H9 (cell line): ENCODE data around the gene KDSR. TPM values are rescaled to one million over a fixed set of nuclear protein-coding genes. Genes with fewer than 3 reads are reported as not detected.

Source experiments
- DNase-seq: peaks from one replicate; pipeline ENCODE4 v3.0.0-alpha.2; 2017
- H2AFZ ChIP-seq: one replicate; pipeline ENCODE4 v1.6.1; 2013; ENCODE audit warnings: mild to moderate bottlenecking, low read length, control low read depth, moderate library complexity
- H2AK5ac ChIP-seq: 2 replicates; pipeline ENCODE4 v1.6.1; 2013; ENCODE audit warnings: low read length, control low read depth, mixed read lengths; ENCODE audit not compliant: insufficient read length
- H2BK120ac ChIP-seq: one replicate; pipeline ENCODE4 v1.6.1; 2013; ENCODE audit warnings: low read depth, mild to moderate bottlenecking, low read length, control low read depth, inconsistent platforms; ENCODE audit not compliant: poor library complexity, severe bottlenecking
- H2BK12ac ChIP-seq: 2 replicates; pipeline ENCODE4 v1.6.1; 2013; ENCODE audit warnings: low read length, control low read depth, mixed read lengths, low read depth; ENCODE audit not compliant: insufficient read length
- H2BK15ac ChIP-seq: 2 replicates; pipeline ENCODE4 v1.6.1; 2013; ENCODE audit warnings: low read depth, low read length, control low read depth
- H2BK20ac ChIP-seq: one replicate; pipeline ENCODE4 v1.6.1; 2013; ENCODE audit warnings: low read depth, mild to moderate bottlenecking, low read length, control low read depth, inconsistent platforms; ENCODE audit not compliant: poor library complexity, severe bottlenecking
- H2BK5ac ChIP-seq: 2 replicates; pipeline ENCODE4 v1.6.1; 2013; ENCODE audit warnings: low read length, control low read depth, mixed read lengths; ENCODE audit not compliant: insufficient read length
- H3K14ac ChIP-seq: 2 replicates; pipeline ENCODE4 v1.6.1; 2013; ENCODE audit warnings: low read length, control low read depth; ENCODE audit not compliant: insufficient read depth
- H3K18ac ChIP-seq: 2 replicates; pipeline ENCODE4 v1.6.1; 2013; ENCODE audit warnings: low read depth, mild to moderate bottlenecking, mixed read lengths, low read length, control low read depth; ENCODE audit not compliant: insufficient read length
- H3K23ac ChIP-seq: 2 replicates; pipeline ENCODE4 v1.6.1; 2013; ENCODE audit warnings: low read length, control low read depth, mixed read lengths, low read depth; ENCODE audit not compliant: insufficient read length
- H3K23me2 ChIP-seq: 2 replicates; pipeline ENCODE4 v1.6.1; 2013; ENCODE audit warnings: low read depth, mild to moderate bottlenecking, mixed read lengths, low read length, control low read depth; ENCODE audit not compliant: insufficient read length, poor library complexity, severe bottlenecking
- H3K27ac ChIP-seq: 2 replicates; pipeline ENCODE4 v1.5.1; 2013; ENCODE audit warnings: low read length, control low read depth, mixed read lengths, low read depth; ENCODE audit not compliant: insufficient read length
- H3K27me3 ChIP-seq: 2 replicates; pipeline ENCODE4 v1.6.1; 2013; ENCODE audit warnings: low read length, control low read depth, inconsistent platforms; ENCODE audit not compliant: insufficient read depth
- H3K4ac ChIP-seq: 2 replicates; pipeline ENCODE4 v1.6.1; 2013; ENCODE audit warnings: low read depth, mild to moderate bottlenecking, control low read depth, inconsistent platforms, low read length, moderate library complexity
- H3K4me1 ChIP-seq: 2 replicates; pipeline ENCODE4 v1.6.1; 2013; ENCODE audit warnings: low read length, control low read depth, inconsistent platforms; ENCODE audit not compliant: insufficient read depth
- H3K4me2 ChIP-seq: 2 replicates; pipeline ENCODE4 v1.6.1; 2013; ENCODE audit warnings: low read length, control low read depth, mixed read lengths; ENCODE audit not compliant: insufficient read length, insufficient read depth
- H3K56ac ChIP-seq: 2 replicates; pipeline ENCODE4 v1.6.1; 2013; ENCODE audit warnings: low read depth, mild to moderate bottlenecking, mixed read lengths, low read length, control low read depth; ENCODE audit not compliant: insufficient read length
- H3K79me1 ChIP-seq: 2 replicates; pipeline ENCODE4 v1.6.1; 2013; ENCODE audit warnings: low read depth, mild to moderate bottlenecking, moderate library complexity, low read length, control low read depth, inconsistent platforms; ENCODE audit not compliant: insufficient read depth, poor library complexity, severe bottlenecking
- H3K79me2 ChIP-seq: 2 replicates; pipeline ENCODE4 v1.6.1; 2013; ENCODE audit warnings: low read length, control low read depth, inconsistent platforms; ENCODE audit not compliant: insufficient read depth
- H3K9ac ChIP-seq: 2 replicates; pipeline ENCODE4 v1.6.1; 2013; ENCODE audit warnings: low read length, control low read depth, mixed read lengths; ENCODE audit not compliant: insufficient read length; ENCODE audit errors: extremely low read depth
- H3K9me3 ChIP-seq: one replicate; pipeline ENCODE4 v1.6.1; 2013; ENCODE audit warnings: low read depth, low read length, inconsistent platforms; ENCODE audit not compliant: control insufficient read depth
- H3T11ph ChIP-seq: one replicate; pipeline ENCODE4 v1.6.1; 2013; ENCODE audit warnings: mild to moderate bottlenecking, low read length, control low read depth, inconsistent platforms
- H4K20me1 ChIP-seq: one replicate; pipeline ENCODE4 v1.6.1; 2013; ENCODE audit not compliant: control insufficient read depth, insufficient read length, insufficient read depth
- H4K5ac ChIP-seq: 2 replicates; pipeline ENCODE4 v1.6.1; 2013; ENCODE audit warnings: low read depth, mild to moderate bottlenecking, mixed read lengths, low read length, control low read depth; ENCODE audit not compliant: insufficient read length
- H4K8ac ChIP-seq: replicated peaks from 2 replicates; pipeline ENCODE4 v1.6.1; 2013; ENCODE audit warnings: low read length, control low read depth, mixed read lengths, low read depth; ENCODE audit not compliant: insufficient read length
- H4K91ac ChIP-seq: 2 replicates; pipeline ENCODE4 v1.6.1; 2013; ENCODE audit warnings: low read depth, mild to moderate bottlenecking, moderate library complexity, mixed read lengths, low read length, control low read depth; ENCODE audit not compliant: insufficient read length
- H3K27ac Mint-ChIP-seq, 3 experiments: 2 replicates in 2 of 3; 3 replicates in 1 of 3; pipeline ENCODE4 v1.8.0; 2020 to 2021; ENCODE audit warnings: mixed read lengths in 3 of 3, mild to moderate bottlenecking in 1 of 3, moderate library complexity in 1 of 3
- H3K27me3 Mint-ChIP-seq: 2 replicates; pipeline ENCODE4 v1.8.0; 2021; ENCODE audit warnings: low read depth, mild to moderate bottlenecking, moderate library complexity, mixed read lengths
- H3K36me3 Mint-ChIP-seq, 3 experiments: 2 replicates in 2 of 3; 3 replicates in 1 of 3; pipeline ENCODE4 v1.8.0; 2020 to 2021; ENCODE audit warnings: low read depth in 3 of 3, mixed read lengths in 3 of 3; ENCODE audit not compliant: insufficient read depth in 1 of 3
- H3K4me1 Mint-ChIP-seq, 2 experiments: 2 replicates each; pipeline ENCODE4 v1.8.0; 2020; ENCODE audit warnings: mixed read lengths in 2 of 2
- H3K4me3 Mint-ChIP-seq, 2 experiments: 2 replicates in 1 of 2; 3 replicates in 1 of 2; pipeline ENCODE4 v1.8.0; 2020 to 2021; ENCODE audit warnings: mild to moderate bottlenecking in 2 of 2, mixed read lengths in 2 of 2, moderate library complexity in 1 of 2
- H3K9me3 Mint-ChIP-seq, 2 experiments: 2 replicates in 1 of 2; 3 replicates in 1 of 2; pipeline ENCODE4 v1.8.0; 2020; ENCODE audit warnings: mild to moderate bottlenecking in 2 of 2, mixed read lengths in 2 of 2, moderate library complexity in 1 of 2
- CTCF ChIP-seq: fragments of 200-600 bp; sonication (generic); conservative IDR thresholded peaks from 3 replicates; pipeline ENCODE4 v1.8.0; 2021; ENCODE audit warnings: antibody characterized with exemption, mild to moderate bottlenecking
- WGBS: extraction: QIAGEN DNeasy Blood & Tissue Kit; methylation state at CpG from one replicate; pipeline ENCODE4 v1.1.7; 2013; ENCODE audit warnings: missing lambda C conversion rate, low lambda C conversion rate, mixed read lengths; ENCODE audit not compliant: insufficient read length; ENCODE audit errors: extremely low coverage; 5-methylcytosine and 5-hydroxymethylcytosine counted together
- total RNA-seq: library from RNA; stranded (reverse); gene quantifications from 2 replicates; pipeline ENCODE4 v1.2.1, GENCODE V29; 2021

The KDSR gene
- total RNA-seq, 1 experiment from 2014 or later, result 58.5 TPM

- WGBS, result no CpG with 5 or more reads among the region's 9 CpGs
- Mint-ChIP-seq H3K27me3 (no peaks in the 10 kb centered on the region), H3K36me3 (no peaks in the 10 kb centered on the region), H3K4me1 (peaks cover 15 to 16% of the 10 kb centered on the region in 2 experiments), H3K4me3 (no peak overlapping the region), H3K9me3 (no peaks in the 10 kb centered on the region), H3K27ac (no peak overlapping the region)
- no peak overlapping the region for H3T11ph ChIP-seq
- no peak overlapping the region for H2BK12ac ChIP-seq
- no peaks in the 10 kb centered on the region for H3K79me2 ChIP-seq
- no peak overlapping the region for H3K14ac ChIP-seq
- H3K4ac ChIP-seq, result no peak overlapping the region
- no peak for TF ChIP-seq CTCF
- no peak overlapping the region for H2BK5ac ChIP-seq
- no peak overlapping the region for H4K91ac ChIP-seq
- no peak overlapping the region for H2BK120ac ChIP-seq
- H4K8ac ChIP-seq, result no peak overlapping the region
- H3K9ac ChIP-seq, result no peak overlapping the region
- H3K27me3 ChIP-seq, result no peaks in the 10 kb centered on the region
- no peak for DNase-seq
- H4K20me1 ChIP-seq, result no peaks in the 10 kb centered on the region
- peaks cover 2% of the 10 kb centered on the region; the same call in 1 of the 2 replicates for H3K4me1 ChIP-seq
- H4K5ac ChIP-seq, result no peak overlapping the region
- H3K9me3 ChIP-seq, result no peaks in the 10 kb centered on the region
- no peak overlapping the region for H3K23ac ChIP-seq
- no peak overlapping the region for H2BK20ac ChIP-seq
- H3K27ac ChIP-seq, result no peak overlapping the region
- no peaks in the 10 kb centered on the region for H3K23me2 ChIP-seq
- no peak overlapping the region for H2AK5ac ChIP-seq
- H3K79me1 ChIP-seq, result no peaks in the 10 kb centered on the region
- H2AFZ ChIP-seq, result no peak overlapping the region
- no peak overlapping the region for H2BK15ac ChIP-seq
- no peak overlapping the region for H3K18ac ChIP-seq
- H3K56ac ChIP-seq, result no peak overlapping the region
- no peak overlapping the region for H3K4me2 ChIP-seq
Observed at GRCh38 chr18:63301434-63301833, 65.6 kb downstream of the KDSR start.
